H1 (cell line): ENCODE measurements around the gene METAP1D. TPM values are rescaled to one million over a fixed set of nuclear protein-coding genes. Genes with fewer than 3 reads are reported as not detected.

Experiments used
- BCL11A ChIP-seq, 2 experiments: IDR thresholded peaks; one replicate each; pipeline ENCODE4 v1.6.1; 2011; ENCODE audit warnings: low read depth in 2 of 2, low read length in 2 of 2, mild to moderate bottlenecking in 2 of 2
- BRCA1 ChIP-seq: IDR thresholded peaks from 2 replicates; pipeline ENCODE4 v1.6.1; 2012; ENCODE audit warnings: low read depth, low read length, improper control_type of control experiment
- HDAC6 ChIP-seq: IDR thresholded peaks from one replicate; pipeline ENCODE4 v1.7.1; 2012; ENCODE audit warnings: low read depth, mild to moderate bottlenecking, inconsistent platforms, low read length, moderate library complexity
- POLR2AphosphoS5 ChIP-seq: IDR thresholded peaks from 2 replicates; pipeline ENCODE4 v1.6.1; 2011; ENCODE audit warnings: low read depth, low read length
- RAD21 ChIP-seq, 2 experiments: IDR thresholded peaks in 1 of 2; conservative IDR thresholded peaks in 1 of 2; 2 replicates each; pipeline ENCODE4 v1.6.1; 2011; ENCODE audit warnings: low read depth in 2 of 2, low read length in 2 of 2, improper control_type of control experiment in 1 of 2, inconsistent platforms in 1 of 2, mild to moderate bottlenecking in 1 of 2, moderate library complexity in 1 of 2
- RBBP5 ChIP-seq: IDR thresholded peaks from 2 replicates; pipeline ENCODE4 v1.7.1; 2012; ENCODE audit warnings: low read depth, mild to moderate bottlenecking, inconsistent platforms, low read length, moderate library complexity, borderline replicate concordance
- RXRA ChIP-seq: IDR thresholded peaks from 2 replicates; pipeline ENCODE4 v1.6.1; 2011; ENCODE audit warnings: low read depth, mild to moderate bottlenecking, low read length, moderate library complexity; ENCODE audit not compliant: insufficient read depth
- SIN3A ChIP-seq, 2 experiments: IDR thresholded peaks in 1 of 2; conservative IDR thresholded peaks in 1 of 2; 2 replicates each; pipeline ENCODE4 v1.6.1; 2011 to 2012; ENCODE audit warnings: low read length in 2 of 2, improper control_type of control experiment in 1 of 2, low read depth in 1 of 2, mild to moderate bottlenecking in 1 of 2
- SP2 ChIP-seq: IDR thresholded peaks from 2 replicates; pipeline ENCODE4 v1.6.1; 2012; ENCODE audit warnings: mild to moderate bottlenecking, low read length, inconsistent platforms
- SUZ12 ChIP-seq: fragments of 200-600 bp; sonication (generic); IDR thresholded peaks from 2 replicates; pipeline ENCODE4 v1.6.1; 2012; ENCODE audit warnings: mild to moderate bottlenecking, inconsistent platforms, low read length, moderate library complexity, mixed read lengths
- ZNF274 ChIP-seq: IDR thresholded peaks from 2 replicates; pipeline ENCODE4 v1.7.0; 2012; ENCODE audit warnings: low read length, borderline replicate concordance; ENCODE audit errors: extremely low read depth
- polyA plus RNA-seq, 7 experiments: library from polyadenylated mRNA; depleted of rRNA in 3 of 7; stranded (reverse) in 5 of 7; unstranded in 2 of 7; fragments of >200 nt in 5 of 7; fragments of 200-250 nt in 2 of 7; gene quantifications; 1 replicate in 5 of 7; 2 replicates in 1 of 7; 4 replicates in 1 of 7; pipeline versions ENCODE4 v1.2.1 to v1.2.3, GENCODE V29; 2011 to 2013; ENCODE audit warnings: missing spikeins in 2 of 7, mixed read lengths in 2 of 7
- total RNA-seq: library from RNA; stranded (reverse); fragmentation: NEBNext Ultra II Directional; extraction: Animal tissue kit (Norgen Biotek cat#: 25700); gene quantifications from 2 replicates; pipeline ENCODE4 v1.2.1, GENCODE V29; 2021
- TF ChIP-seq, protein P1 (sequence below): fragments of 300-600 bp; sonication (generic); IDR thresholded peaks from 2 replicates; pipeline ENCODE4 v1.7.1; 2012; ENCODE audit warnings: low read length, moderate library complexity, mild to moderate bottlenecking, inconsistent platforms; ENCODE audit not compliant: insufficient replicate concordance

Gene METAP1D
- total and polyA plus RNA-seq, 2 of the 8 experiments (the other 6 are each of a cell fraction or from before 2014, with no cell fraction given): 3.9 to 6.2 TPM

DNA sequence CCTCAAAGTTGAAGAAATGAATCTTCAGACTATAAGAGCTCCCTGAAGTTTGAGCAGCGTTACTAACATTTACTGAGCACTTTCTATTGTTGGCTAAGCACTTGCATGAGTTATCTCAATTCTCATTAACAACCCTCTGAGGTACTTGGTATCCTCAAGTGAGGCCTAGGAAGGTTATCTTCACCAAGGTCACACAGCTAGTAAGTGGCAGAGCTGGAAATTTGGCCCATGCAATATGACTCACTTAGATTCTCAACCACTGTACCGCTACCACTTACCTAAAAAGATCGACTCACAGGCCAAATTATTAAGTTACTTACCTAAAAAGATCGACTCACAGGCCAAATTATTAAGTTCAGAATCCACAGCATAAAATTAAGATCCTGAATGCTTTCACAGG, 8.7 kb upstream of the METAP1D start (continued):
- TF ChIP-seq, protein P1, sequence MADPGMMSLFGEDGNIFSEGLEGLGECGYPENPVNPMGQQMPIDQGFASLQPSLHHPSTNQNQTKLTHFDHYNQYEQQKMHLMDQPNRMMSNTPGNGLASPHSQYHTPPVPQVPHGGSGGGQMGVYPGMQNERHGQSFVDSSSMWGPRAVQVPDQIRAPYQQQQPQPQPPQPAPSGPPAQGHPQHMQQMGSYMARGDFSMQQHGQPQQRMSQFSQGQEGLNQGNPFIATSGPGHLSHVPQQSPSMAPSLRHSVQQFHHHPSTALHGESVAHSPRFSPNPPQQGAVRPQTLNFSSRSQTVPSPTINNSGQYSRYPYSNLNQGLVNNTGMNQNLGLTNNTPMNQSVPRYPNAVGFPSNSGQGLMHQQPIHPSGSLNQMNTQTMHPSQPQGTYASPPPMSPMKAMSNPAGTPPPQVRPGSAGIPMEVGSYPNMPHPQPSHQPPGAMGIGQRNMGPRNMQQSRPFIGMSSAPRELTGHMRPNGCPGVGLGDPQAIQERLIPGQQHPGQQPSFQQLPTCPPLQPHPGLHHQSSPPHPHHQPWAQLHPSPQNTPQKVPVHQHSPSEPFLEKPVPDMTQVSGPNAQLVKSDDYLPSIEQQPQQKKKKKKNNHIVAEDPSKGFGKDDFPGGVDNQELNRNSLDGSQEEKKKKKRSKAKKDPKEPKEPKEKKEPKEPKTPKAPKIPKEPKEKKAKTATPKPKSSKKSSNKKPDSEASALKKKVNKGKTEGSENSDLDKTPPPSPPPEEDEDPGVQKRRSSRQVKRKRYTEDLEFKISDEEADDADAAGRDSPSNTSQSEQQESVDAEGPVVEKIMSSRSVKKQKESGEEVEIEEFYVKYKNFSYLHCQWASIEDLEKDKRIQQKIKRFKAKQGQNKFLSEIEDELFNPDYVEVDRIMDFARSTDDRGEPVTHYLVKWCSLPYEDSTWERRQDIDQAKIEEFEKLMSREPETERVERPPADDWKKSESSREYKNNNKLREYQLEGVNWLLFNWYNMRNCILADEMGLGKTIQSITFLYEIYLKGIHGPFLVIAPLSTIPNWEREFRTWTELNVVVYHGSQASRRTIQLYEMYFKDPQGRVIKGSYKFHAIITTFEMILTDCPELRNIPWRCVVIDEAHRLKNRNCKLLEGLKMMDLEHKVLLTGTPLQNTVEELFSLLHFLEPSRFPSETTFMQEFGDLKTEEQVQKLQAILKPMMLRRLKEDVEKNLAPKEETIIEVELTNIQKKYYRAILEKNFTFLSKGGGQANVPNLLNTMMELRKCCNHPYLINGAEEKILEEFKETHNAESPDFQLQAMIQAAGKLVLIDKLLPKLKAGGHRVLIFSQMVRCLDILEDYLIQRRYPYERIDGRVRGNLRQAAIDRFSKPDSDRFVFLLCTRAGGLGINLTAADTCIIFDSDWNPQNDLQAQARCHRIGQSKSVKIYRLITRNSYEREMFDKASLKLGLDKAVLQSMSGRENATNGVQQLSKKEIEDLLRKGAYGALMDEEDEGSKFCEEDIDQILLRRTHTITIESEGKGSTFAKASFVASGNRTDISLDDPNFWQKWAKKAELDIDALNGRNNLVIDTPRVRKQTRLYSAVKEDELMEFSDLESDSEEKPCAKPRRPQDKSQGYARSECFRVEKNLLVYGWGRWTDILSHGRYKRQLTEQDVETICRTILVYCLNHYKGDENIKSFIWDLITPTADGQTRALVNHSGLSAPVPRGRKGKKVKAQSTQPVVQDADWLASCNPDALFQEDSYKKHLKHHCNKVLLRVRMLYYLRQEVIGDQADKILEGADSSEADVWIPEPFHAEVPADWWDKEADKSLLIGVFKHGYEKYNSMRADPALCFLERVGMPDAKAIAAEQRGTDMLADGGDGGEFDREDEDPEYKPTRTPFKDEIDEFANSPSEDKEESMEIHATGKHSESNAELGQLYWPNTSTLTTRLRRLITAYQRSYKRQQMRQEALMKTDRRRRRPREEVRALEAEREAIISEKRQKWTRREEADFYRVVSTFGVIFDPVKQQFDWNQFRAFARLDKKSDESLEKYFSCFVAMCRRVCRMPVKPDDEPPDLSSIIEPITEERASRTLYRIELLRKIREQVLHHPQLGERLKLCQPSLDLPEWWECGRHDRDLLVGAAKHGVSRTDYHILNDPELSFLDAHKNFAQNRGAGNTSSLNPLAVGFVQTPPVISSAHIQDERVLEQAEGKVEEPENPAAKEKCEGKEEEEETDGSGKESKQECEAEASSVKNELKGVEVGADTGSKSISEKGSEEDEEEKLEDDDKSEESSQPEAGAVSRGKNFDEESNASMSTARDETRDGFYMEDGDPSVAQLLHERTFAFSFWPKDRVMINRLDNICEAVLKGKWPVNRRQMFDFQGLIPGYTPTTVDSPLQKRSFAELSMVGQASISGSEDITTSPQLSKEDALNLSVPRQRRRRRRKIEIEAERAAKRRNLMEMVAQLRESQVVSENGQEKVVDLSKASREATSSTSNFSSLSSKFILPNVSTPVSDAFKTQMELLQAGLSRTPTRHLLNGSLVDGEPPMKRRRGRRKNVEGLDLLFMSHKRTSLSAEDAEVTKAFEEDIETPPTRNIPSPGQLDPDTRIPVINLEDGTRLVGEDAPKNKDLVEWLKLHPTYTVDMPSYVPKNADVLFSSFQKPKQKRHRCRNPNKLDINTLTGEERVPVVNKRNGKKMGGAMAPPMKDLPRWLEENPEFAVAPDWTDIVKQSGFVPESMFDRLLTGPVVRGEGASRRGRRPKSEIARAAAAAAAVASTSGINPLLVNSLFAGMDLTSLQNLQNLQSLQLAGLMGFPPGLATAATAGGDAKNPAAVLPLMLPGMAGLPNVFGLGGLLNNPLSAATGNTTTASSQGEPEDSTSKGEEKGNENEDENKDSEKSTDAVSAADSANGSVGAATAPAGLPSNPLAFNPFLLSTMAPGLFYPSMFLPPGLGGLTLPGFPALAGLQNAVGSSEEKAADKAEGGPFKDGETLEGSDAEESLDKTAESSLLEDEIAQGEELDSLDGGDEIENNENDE: no peak
- TF ChIP-seq ZNF274 (no peak), SIN3A (conservative IDR thresholded peaks at IDR 0.05 in 1 of 2, IDR thresholded peaks at IDR 0.05 in 1 of 2; ENCODE audit: low read depth in 1 of 2, low read length in 2 of 2) (no peak), RXRA (no peak), RAD21 (IDR thresholded peaks at IDR 0.05 in 1 of 2, conservative IDR thresholded peaks at IDR 0.05 in 1 of 2; ENCODE audit: low read depth in 2 of 2, low read length in 2 of 2) (no peak), HDAC6 (no peak), SUZ12 (no peak), POLR2AphosphoS5 (no peak), SP2 (no peak), RBBP5 (no peak), BRCA1 (no peak), BCL11A (IDR thresholded peaks at IDR 0.05; ENCODE audit: low read depth in 2 of 2, low read length in 2 of 2) (no peak)
